Activated CD4-positive, alpha-beta T cell treated with anti-CD3 and anti-CD28 coated beads for 36 hours (primary cell): ENCODE results near the gene NPHP4. TPM values are rescaled to one million over a fixed set of nuclear protein-coding genes. Genes with fewer than 3 reads are reported as not detected.

ENCODE experiments used
- ATAC-seq: fragments of 200-7000 bp; cut with Tn5 transposase; one replicate; pipeline ENCODE4 v1.10.0; 2021; ENCODE audit warnings: mild to moderate bottlenecking, moderate library complexity
- CTCF ChIA-PET: fragments of 350-600 bp; sonication (Branson Sonifier 250); formaldehyde crosslinking; loops from one replicate; lab custom pipeline; 2021; ENCODE audit warnings: antibody characterized with exemption; lab: Charles Lee
- POLR2A ChIA-PET: fragments of 350-600 bp; sonication (Branson Sonifier 250); formaldehyde crosslinking; loops from one replicate; lab custom pipeline; 2021; ENCODE audit warnings: antibody characterized with exemption, inconsistent platforms; lab: Charles Lee
- DNase-seq: peaks from one replicate; pipeline ENCODE4 v3.0.0-alpha.2; 2020
- H3K27ac Mint-ChIP-seq: one replicate; pipeline ENCODE4 v1.8.0; 2021; ENCODE audit warnings: mixed read lengths
- H3K27me3 Mint-ChIP-seq: one replicate; pipeline ENCODE4 v1.8.0; 2021; ENCODE audit warnings: mixed read lengths
- H3K36me3 Mint-ChIP-seq: one replicate; pipeline ENCODE4 v1.8.0; 2021; ENCODE audit warnings: low read depth, mixed read lengths
- H3K4me1 Mint-ChIP-seq: one replicate; pipeline ENCODE4 v1.8.0; 2021; ENCODE audit warnings: mixed read lengths
- H3K4me3 Mint-ChIP-seq: one replicate; pipeline ENCODE4 v1.8.0; 2021; ENCODE audit warnings: mild to moderate bottlenecking, moderate library complexity, mixed read lengths
- H3K9me3 Mint-ChIP-seq: one replicate; pipeline ENCODE4 v1.8.0; 2021; ENCODE audit warnings: low read depth, mixed read lengths
- intact Hi-C, 2 experiments: fragments of 100-400 bp; cut with DNase I in 1 of 2; cut with micrococcal nuclease in 1 of 2; formaldehyde crosslinking; loops; one replicate each; pipeline versions ENCODE4 v1.14.2 to v1.15.1; 2022 to 2024; cut with DNase I, micrococcal nuclease
- total RNA-seq, 2 experiments: library from RNA; stranded (reverse); gene quantifications; one replicate each; pipeline ENCODE4 v1.2.3, GENCODE V29; 2021

Gene NPHP4
- 10 to 100 TPM; 12.9 to 14.1 TPM for total RNA-seq

- Mint-ChIP-seq H3K27ac (peak within 1 kb of the TSS; percentile 96), H3K9me3 (no peaks in the 10 kb centered on the region), H3K27me3 (no peaks in the 10 kb centered on the region), H3K4me1 (peaks cover 25% of the 10 kb centered on the region), H3K36me3 (peaks cover 2% of the 10 kb centered on the region), H3K4me3 (peak within 1 kb of the TSS; percentile 97)
- DNase-seq (peak; percentile 100), ATAC-seq (peak; percentile 93)
- CTCF ChIA-PET: interaction anchor here (0.6 to 1.0 kb wide), 5 partner anchors 10 to 212 kb away, joined by 3 to 4 read pairs (median 3); no protein-coding TSS in a partner anchor
- intact Hi-C loops: loop anchor here (1.0 to 10.0 kb wide), 10 partner anchors 15 to 973 kb away; partner anchors contain the start of genes RPL22 (in 2 of the 2), ACOT7 (in 1 of the 2), DNAJC11 (in 1 of the 2) and TNFRSF25 (in 1 of the 2)
- POLR2A ChIA-PET: interaction anchor here (0.6 to 1.1 kb wide), 4 partner anchors 16 to 206 kb away, joined by 3 to 15 read pairs (median 4); no protein-coding TSS in a partner anchor
These were observed at the start of gene NPHP4 for GRCh38 chr1:5992026-5992813. Gene NPHP4 (minus strand): TSS chr1:5992425. CDS start chr1:5986289, 6,136 bp downstream.

GRCh38 chr1:6041432-6042062 lies 49.3 kb upstream of the NPHP4 start:
- no peak overlapping the region for H3K4me3 Mint-ChIP-seq
- ATAC-seq (no peak), DNase-seq (peak; percentile 59)
- CTCF ChIA-PET: interaction anchor here (0.6 to 1.0 kb wide), 3 partner anchors 9 to 12 kb away, joined by 3 read pairs; no protein-coding TSS in a partner anchor
- no peak overlapping the region for H3K27ac Mint-ChIP-seq
- intact Hi-C loops: no loop called here
- peaks cover 12% of the 10 kb centered on the region for H3K4me1 Mint-ChIP-seq
- H3K27me3 Mint-ChIP-seq: no peaks in the 10 kb centered on the region
- H3K36me3 Mint-ChIP-seq: peaks cover 40% of the 10 kb centered on the region
- no peaks in the 10 kb centered on the region for H3K9me3 Mint-ChIP-seq
- POLR2A ChIA-PET: no interaction called here

DNA sequence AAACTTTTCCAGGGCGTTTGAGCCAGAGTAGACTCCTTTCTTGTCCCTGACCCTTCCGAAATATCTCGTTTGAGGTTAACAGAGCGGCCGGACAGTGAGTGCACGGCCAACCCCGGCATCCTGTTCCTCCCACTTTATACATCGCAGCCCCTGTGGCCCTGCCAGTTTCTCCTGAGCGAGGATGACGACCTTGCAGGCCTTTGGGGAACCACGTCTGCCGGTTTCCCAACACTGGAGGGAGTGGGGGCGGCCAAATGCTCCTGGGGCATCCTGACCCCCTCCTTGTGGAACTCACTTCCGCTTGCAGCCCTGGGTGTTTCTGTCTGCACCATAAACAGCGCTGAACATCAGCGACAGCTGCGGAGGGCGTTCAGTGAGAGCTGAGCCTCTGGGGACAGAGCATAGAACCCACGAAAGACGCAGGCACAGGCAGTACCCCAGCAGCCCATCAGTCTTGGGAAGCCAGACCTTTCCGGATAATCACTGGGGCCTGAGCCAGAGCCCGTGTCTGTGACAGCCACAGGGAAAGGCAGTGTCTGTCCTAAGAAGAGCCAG lies 48.7 kb upstream of the NPHP4 start:
- Mint-ChIP-seq H3K9me3 (no peaks in the 10 kb centered on the region), H3K36me3 (peaks cover 42% of the 10 kb centered on the region), H3K4me1 (peaks cover 18% of the 10 kb centered on the region), H3K27me3 (no peaks in the 10 kb centered on the region), H3K4me3 (no peak overlapping the region), H3K27ac (no peak overlapping the region)
- POLR2A ChIA-PET: no interaction called here
- DNase-seq: no peak
- no peak for ATAC-seq
- intact Hi-C loops: no loop called here
- CTCF ChIA-PET: no interaction called here

DNA sequence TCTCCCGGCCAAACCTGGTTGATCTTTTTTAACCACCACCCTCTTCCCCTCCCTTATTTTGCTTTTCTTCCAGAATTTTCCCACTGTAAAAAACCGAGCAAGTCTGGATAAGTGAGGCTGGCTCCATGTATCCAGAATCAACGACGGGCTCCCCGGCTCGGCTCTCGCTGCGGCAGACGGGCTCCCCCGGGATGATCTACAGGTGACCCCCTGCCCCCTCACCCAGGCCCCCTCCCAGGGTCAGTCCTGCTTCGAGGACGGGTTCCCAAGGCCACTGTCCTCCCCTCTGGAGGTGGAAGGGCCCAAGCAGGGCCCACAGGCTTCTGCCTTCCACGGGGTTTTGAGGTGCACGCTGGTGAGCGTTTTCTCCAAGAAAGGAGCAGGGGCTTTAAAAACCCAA lies 48.2 kb upstream of the NPHP4 start:
- Mint-ChIP-seq H3K4me3 (no peak overlapping the region), H3K9me3 (no peaks in the 10 kb centered on the region), H3K36me3 (peaks cover 46% of the 10 kb centered on the region), H3K27me3 (no peaks in the 10 kb centered on the region), H3K27ac (no peak overlapping the region), H3K4me1 (peaks cover 23% of the 10 kb centered on the region)
- ChIA-PET CTCF (no interaction called here), POLR2A (no interaction called here)
- DNase-seq: no peak
- ATAC-seq: no peak
- intact Hi-C loops: no loop called here

GRCh38 chr1:6039031-6039430 lies 46.8 kb upstream of the NPHP4 start:
- H3K27ac Mint-ChIP-seq: no peak overlapping the region
- no peaks in the 10 kb centered on the region for H3K9me3 Mint-ChIP-seq
- H3K4me1 Mint-ChIP-seq: peaks cover 36% of the 10 kb centered on the region
- intact Hi-C loops: no loop called here
- H3K27me3 Mint-ChIP-seq: no peaks in the 10 kb centered on the region
- ChIA-PET CTCF (interaction anchor here (0.5 kb wide), 1 partner anchor 178 kb away, joined by 3 read pairs; no protein-coding TSS in a partner anchor), POLR2A (no interaction called here)
- DNase-seq (no peak), ATAC-seq (no peak)
- H3K4me3 Mint-ChIP-seq: no peak overlapping the region
- peaks cover 51% of the 10 kb centered on the region for H3K36me3 Mint-ChIP-seq

DNA sequence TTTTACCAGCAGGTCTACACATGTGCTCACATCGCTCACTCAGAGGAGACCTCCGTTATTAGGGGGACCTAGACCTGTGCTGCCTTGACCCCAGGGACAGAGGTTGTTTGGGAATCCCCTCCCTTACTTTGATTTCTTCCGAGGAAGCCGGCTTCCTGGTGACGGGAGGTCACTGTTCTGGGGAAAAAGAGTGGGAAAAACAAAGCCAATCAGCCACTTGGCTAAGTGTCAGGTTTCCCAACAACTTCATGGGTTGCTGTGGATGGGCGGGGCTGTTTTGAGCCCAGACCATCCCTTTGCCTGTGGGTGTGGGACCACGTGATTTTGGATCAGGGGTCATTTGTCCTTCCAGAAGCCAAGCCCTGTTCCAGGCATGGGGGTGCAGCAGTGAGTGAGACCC lies 46.4 kb upstream of the NPHP4 start:
- ATAC-seq (no peak), DNase-seq (no peak)
- peaks cover 48% of the 10 kb centered on the region for H3K36me3 Mint-ChIP-seq
- CTCF ChIA-PET: no interaction called here
- POLR2A ChIA-PET: no interaction called here
- no peaks in the 10 kb centered on the region for H3K9me3 Mint-ChIP-seq
- no peak overlapping the region for H3K27ac Mint-ChIP-seq
- intact Hi-C loops: no loop called here
- H3K4me3 Mint-ChIP-seq: no peak overlapping the region
- H3K27me3 Mint-ChIP-seq: no peaks in the 10 kb centered on the region
- peaks cover 36% of the 10 kb centered on the region for H3K4me1 Mint-ChIP-seq

DNA sequence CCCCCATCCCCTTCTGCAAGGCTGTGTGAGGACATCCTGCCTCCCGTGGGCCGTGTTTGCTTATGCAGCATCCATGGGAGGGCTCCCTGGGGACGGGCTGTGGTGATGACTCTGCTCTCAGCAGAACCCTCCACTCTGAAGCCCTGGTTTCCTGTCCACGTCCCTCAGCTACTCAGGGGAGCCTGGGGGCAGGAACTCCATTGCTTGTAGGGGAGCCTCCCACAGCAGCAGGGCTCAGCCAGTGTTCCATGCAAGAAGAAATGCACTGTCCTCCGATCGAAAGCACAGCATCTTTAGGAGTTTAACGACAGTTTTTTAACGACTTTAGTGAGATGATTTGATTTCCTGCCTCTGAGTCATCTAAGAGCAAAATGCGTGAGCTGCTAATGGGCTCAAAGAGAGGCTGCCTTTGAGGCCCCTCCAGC lies 45.1 kb upstream of the NPHP4 start:
- Mint-ChIP-seq H3K9me3 (no peaks in the 10 kb centered on the region), H3K4me1 (peaks cover 48% of the 10 kb centered on the region), H3K36me3 (peaks cover 50% of the 10 kb centered on the region), H3K27ac (no peak overlapping the region), H3K27me3 (no peaks in the 10 kb centered on the region), H3K4me3 (no peak overlapping the region)
- ATAC-seq (peak; percentile 76), DNase-seq (peak; percentile 44)
- ChIA-PET POLR2A (no interaction called here), CTCF (no interaction called here)
- intact Hi-C loops: loop anchor here in 1 of 2 experiments (1.0 kb wide), 1 partner anchor 9 kb away; no protein-coding TSS in a partner anchor

- Mint-ChIP-seq H3K4me3 (no peak overlapping the region), H3K9me3 (no peaks in the 10 kb centered on the region), H3K4me1 (peaks cover 61% of the 10 kb centered on the region), H3K36me3 (peaks cover 47% of the 10 kb centered on the region), H3K27ac (no peak overlapping the region), H3K27me3 (no peaks in the 10 kb centered on the region)
- DNase-seq (no peak), ATAC-seq (no peak)
- intact Hi-C loops: no loop called here
- POLR2A ChIA-PET: no interaction called here
- CTCF ChIA-PET: interaction anchor here (1.2 kb wide), 1 partner anchor 9 kb away, joined by 3 read pairs; no protein-coding TSS in a partner anchor
These were observed 43.5 kb upstream of the NPHP4 start for GRCh38 chr1:6035719-6036118.

DNA sequence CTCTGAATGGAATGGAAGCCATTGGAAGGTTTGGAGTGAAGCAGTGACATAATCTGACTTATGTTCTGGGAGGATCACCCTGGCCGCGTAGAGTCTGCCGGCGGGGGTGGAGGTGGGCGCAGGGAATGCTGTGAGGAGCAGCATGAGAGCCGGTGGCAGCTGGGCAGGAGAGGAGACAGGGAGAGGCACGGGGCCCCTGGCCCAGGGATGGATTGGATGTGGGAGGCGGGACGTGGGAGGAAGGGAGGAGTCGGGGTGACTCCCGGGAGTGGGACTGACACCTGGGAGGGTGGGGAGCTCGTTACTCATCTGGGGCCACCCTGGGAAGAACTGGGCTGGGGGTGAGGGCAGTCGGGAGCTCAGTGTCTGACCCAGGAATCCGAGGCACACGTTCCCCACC lies 43.1 kb upstream of the NPHP4 start:
- Mint-ChIP-seq H3K27ac (no peak overlapping the region), H3K36me3 (peaks cover 50% of the 10 kb centered on the region), H3K4me1 (peaks cover 66% of the 10 kb centered on the region), H3K4me3 (no peak overlapping the region), H3K9me3 (no peaks in the 10 kb centered on the region), H3K27me3 (no peaks in the 10 kb centered on the region)
- intact Hi-C loops: no loop called here
- POLR2A ChIA-PET: no interaction called here
- DNase-seq (no peak), ATAC-seq (no peak)
- CTCF ChIA-PET: interaction anchor here (1.2 to 1.5 kb wide), 2 partner anchors 10 to 43 kb away, joined by 3 read pairs; partner anchors contain the start of gene NPHP4

DNA sequence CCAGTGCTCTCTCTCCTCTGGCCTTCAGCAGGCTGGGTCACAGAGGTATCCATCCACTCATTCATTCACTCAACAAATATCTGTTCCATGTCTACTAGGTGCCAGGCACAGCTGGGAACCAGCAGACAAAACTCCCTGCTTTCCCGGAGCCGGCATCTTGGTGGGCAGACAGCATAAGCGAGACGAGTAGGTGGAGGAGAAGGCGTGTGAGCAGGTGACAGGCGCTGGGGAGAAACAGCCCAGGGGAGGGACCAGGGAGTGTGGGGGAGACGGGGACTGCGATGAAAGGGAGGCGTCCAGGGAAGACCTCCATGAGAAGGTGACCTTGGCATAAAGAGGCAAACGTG lies 42.5 kb upstream of the NPHP4 start:
- Mint-ChIP-seq H3K36me3 (peaks cover 54% of the 10 kb centered on the region), H3K4me3 (no peak overlapping the region), H3K9me3 (no peaks in the 10 kb centered on the region), H3K4me1 (peaks cover 71% of the 10 kb centered on the region), H3K27ac (no peak overlapping the region), H3K27me3 (no peaks in the 10 kb centered on the region)
- ATAC-seq (no peak), DNase-seq (no peak)
- CTCF ChIA-PET: interaction anchor here (1.0 to 1.5 kb wide), 2 partner anchors 16 to 42 kb away, joined by 3 read pairs; partner anchors contain the start of gene NPHP4
- POLR2A ChIA-PET: no interaction called here
- intact Hi-C loops: no loop called here
